Ovary (tissue), 3 donors: ENCODE results near the gene KCNA2.

Experiments
- EP300 ChIP-seq: sonication (generic); formaldehyde crosslinking; IDR thresholded peaks from one replicate; pipeline ENCODE4 v1.6.1; 2017; ENCODE audit warnings: antibody characterized with exemption
- POLR2A ChIP-seq: fragments of 450-650 bp; IDR thresholded peaks from one replicate; pipeline ENCODE4 v1.6.1; 2017; ENCODE audit warnings: antibody characterized with exemption, mild to moderate bottlenecking, moderate library complexity
- TF ChIP-seq, protein P1 (sequence below), 3 donors: fragments of 450-650 bp in 2 of 3; fragments of 200-600 bp in 1 of 3; IDR thresholded peaks; one replicate each; pipeline versions ENCODE4 v1.5.1 to v1.8.0; 2016 to 2022; ENCODE audit warnings: antibody characterized with exemption in 3 of 3, mild to moderate bottlenecking in 1 of 3
- donor health status: DM: no; HTN: no; CAD: no.

DNA sequence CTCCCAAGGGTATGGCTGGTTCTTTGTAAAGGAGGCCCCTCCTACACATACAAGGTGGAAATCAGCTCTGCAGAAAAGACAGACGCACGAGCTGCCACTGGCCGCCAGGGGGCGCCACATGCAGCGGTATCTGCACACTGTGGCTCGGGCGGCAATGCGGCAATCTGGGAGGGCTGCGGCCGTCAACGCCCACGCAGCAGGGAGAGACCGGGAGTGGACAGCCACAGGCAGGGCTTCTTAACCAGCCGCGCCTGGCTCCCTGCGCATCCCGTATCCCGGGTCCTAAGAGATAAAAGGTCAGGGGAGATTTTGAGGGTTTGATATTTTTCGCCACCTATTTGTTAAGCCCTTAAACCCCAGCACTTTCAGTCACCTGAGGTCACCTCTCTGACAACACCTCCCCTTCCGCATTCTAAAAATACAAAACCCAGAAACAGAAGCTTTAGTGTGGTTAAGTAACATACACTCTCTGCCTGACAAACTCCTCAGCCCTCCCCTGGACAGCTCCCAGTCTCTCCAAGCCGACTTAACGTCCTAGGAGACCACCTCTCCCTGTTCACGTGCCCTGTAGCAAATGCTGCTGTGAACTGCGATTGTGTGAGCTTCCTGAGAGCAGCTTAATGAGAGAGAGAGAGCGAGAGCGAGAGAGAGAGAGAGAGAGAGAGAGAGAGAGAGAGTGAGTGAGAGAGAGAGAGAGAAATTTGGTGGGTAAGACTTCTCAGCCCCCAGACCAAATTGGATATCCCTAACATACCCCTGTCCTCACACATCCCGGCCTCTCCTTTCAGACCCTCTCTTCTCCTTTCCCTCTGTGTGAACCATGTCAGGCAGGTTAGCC, 13.5 kb upstream of the KCNA2 start:
- TF ChIP-seq, protein P1, sequence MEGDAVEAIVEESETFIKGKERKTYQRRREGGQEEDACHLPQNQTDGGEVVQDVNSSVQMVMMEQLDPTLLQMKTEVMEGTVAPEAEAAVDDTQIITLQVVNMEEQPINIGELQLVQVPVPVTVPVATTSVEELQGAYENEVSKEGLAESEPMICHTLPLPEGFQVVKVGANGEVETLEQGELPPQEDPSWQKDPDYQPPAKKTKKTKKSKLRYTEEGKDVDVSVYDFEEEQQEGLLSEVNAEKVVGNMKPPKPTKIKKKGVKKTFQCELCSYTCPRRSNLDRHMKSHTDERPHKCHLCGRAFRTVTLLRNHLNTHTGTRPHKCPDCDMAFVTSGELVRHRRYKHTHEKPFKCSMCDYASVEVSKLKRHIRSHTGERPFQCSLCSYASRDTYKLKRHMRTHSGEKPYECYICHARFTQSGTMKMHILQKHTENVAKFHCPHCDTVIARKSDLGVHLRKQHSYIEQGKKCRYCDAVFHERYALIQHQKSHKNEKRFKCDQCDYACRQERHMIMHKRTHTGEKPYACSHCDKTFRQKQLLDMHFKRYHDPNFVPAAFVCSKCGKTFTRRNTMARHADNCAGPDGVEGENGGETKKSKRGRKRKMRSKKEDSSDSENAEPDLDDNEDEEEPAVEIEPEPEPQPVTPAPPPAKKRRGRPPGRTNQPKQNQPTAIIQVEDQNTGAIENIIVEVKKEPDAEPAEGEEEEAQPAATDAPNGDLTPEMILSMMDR (IDR thresholded peaks at IDR 0.05) = peak; percentile 70 to 79 (median 73)
- TF ChIP-seq POLR2A = no peak
- no peak for TF ChIP-seq EP300
